Measurements from ENCODE around the gene MAP2K3. TPM values are rescaled to one million over a fixed set of nuclear protein-coding genes. Genes with fewer than 3 reads are reported as not detected.
A peak's percentile ranks its signal among the peaks of the same experiment; 100 is the strongest.

MAP2K3 gene
- total RNA-seq, 1 donor from 2014 or later: 36.2 TPM

DNA sequence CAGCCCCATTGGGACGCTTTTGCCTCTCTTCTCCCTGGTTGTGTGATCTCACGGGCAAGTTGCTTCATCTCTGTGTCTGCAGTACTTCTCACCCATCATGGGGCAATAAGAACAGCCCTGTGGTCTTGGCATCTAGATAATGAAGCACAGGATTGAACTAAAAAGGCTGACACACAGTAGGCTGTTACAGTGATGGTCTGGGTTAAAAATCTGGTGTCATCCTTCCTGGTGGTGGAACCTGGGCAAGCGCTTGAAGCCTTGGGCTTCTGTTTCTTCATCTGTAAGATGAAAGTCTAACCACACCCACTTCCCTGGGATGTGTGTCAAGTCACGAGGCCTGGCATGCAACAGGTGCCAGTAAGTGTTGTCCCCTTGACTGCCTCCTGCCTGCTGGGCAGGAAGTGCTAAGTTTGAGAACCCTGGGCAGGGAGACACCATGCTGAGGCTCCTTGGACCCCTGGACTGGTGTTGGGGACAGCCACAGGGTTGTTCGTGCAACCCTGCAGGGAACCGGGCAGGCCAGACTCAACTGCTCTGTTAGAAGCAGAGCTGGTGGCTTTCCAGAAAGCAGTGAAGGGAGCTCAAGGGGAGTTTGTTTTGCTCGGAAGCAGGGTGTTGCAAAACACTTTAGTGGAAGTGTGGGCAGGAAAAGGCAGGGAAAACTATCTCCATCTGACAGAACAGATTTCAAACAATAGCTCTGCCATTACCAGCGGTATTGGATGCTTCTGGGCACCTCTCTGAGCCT, 5.9 kb upstream of the MAP2K3 start:
- Mint-ChIP-seq H3K4me3 (ENCODE audit: unreplicated experiment) (no peak overlapping the region), H3K4me1 (ENCODE audit: unreplicated experiment) (peaks cover 38% of the 10 kb centered on the region), H3K27me3 (ENCODE audit: unreplicated experiment) (no peaks in the 10 kb centered on the region), H3K9me3 (ENCODE audit: unreplicated experiment) (no peaks in the 10 kb centered on the region), H3K27ac (ENCODE audit: unreplicated experiment) (no peak overlapping the region), H3K36me3 (ENCODE audit: unreplicated experiment) (no peaks in the 10 kb centered on the region)
- DNase-seq (ENCODE audit: extremely low spot score, unreplicated experiment): no peak
- TF ChIP-seq, protein P1, sequence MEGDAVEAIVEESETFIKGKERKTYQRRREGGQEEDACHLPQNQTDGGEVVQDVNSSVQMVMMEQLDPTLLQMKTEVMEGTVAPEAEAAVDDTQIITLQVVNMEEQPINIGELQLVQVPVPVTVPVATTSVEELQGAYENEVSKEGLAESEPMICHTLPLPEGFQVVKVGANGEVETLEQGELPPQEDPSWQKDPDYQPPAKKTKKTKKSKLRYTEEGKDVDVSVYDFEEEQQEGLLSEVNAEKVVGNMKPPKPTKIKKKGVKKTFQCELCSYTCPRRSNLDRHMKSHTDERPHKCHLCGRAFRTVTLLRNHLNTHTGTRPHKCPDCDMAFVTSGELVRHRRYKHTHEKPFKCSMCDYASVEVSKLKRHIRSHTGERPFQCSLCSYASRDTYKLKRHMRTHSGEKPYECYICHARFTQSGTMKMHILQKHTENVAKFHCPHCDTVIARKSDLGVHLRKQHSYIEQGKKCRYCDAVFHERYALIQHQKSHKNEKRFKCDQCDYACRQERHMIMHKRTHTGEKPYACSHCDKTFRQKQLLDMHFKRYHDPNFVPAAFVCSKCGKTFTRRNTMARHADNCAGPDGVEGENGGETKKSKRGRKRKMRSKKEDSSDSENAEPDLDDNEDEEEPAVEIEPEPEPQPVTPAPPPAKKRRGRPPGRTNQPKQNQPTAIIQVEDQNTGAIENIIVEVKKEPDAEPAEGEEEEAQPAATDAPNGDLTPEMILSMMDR (IDR thresholded peaks at IDR 0.05): no peak

DNA sequence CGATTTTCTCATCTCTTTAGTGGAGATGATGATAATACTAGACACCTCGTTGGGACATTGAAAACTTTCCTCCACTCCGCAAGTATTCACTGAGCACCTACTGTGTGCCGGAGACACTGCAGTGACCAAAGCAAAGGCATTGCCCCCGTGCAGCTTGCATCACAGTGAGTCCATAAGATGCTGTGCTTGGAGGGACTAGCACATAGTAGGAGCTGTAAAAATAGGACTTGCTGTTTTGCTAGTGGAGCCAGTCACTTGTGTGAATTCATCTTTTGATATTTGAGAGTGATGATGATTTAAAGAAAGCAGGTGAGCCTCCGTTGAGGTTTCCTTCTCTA, 5.3 kb upstream of the MAP2K3 start:
- no peaks in the 10 kb centered on the region for H3K36me3 Mint-ChIP-seq (ENCODE audit: unreplicated experiment)
- H3K27me3 Mint-ChIP-seq (ENCODE audit: unreplicated experiment): no peaks in the 10 kb centered on the region
- H3K27ac Mint-ChIP-seq (ENCODE audit: unreplicated experiment): no peak overlapping the region
- no peak for DNase-seq (ENCODE audit: extremely low spot score, unreplicated experiment)
- no peaks in the 10 kb centered on the region for H3K9me3 Mint-ChIP-seq (ENCODE audit: unreplicated experiment)
- TF ChIP-seq, protein P1 (IDR thresholded peaks at IDR 0.05): no peak
- H3K4me3 Mint-ChIP-seq (ENCODE audit: unreplicated experiment): no peak overlapping the region
- peaks cover 37% of the 10 kb centered on the region for H3K4me1 Mint-ChIP-seq (ENCODE audit: unreplicated experiment)

DNA sequence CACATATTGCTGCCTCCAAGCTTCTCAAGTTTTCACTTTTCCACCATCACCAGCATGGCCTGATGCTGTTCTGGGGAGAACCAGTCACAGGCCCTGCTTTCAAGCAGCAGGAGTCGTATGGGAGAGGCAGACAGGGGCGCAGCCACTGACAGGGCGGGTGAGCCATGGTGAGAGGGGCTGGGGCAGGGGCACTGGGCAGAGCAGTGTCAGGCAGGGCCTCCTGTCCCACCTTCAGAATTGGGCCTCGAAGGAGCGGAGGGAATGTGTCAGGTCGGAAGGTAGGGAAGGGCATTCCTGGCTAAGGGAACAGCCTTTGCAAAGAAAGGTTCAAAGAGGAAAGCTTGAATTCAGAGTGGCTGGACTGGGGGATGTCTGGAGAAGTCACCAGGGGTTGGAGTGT, 4.9 kb upstream of the MAP2K3 start:
- Mint-ChIP-seq H3K9me3 (ENCODE audit: unreplicated experiment) (no peaks in the 10 kb centered on the region), H3K36me3 (ENCODE audit: unreplicated experiment) (no peaks in the 10 kb centered on the region), H3K27me3 (ENCODE audit: unreplicated experiment) (no peaks in the 10 kb centered on the region), H3K4me3 (ENCODE audit: unreplicated experiment) (no peak overlapping the region), H3K27ac (ENCODE audit: unreplicated experiment) (no peak overlapping the region), H3K4me1 (ENCODE audit: unreplicated experiment) (peaks cover 33% of the 10 kb centered on the region)
- DNase-seq (ENCODE audit: extremely low spot score, unreplicated experiment): no peak
- TF ChIP-seq, protein P1 (IDR thresholded peaks at IDR 0.05): no peak

DNA sequence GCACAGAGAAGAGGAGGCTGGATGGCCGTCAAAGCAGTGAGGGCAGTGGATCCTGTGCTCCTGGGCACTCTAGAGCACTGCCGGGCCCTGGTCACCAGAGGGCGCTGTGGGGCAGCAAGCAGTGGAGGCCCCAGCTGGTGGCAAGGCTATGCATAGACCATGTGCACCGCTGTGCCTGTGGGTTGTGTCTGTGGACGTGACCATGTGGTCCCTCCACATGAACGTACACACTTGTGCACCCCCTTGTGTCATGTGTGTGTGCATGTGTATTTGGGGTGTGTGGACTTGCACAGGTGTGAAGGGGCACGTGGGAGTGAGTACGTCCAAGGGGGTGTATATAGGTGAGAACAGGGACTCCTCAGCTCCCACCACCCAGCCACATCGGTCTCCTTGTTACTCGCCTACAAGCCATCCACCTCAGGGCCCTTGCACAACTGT, 4.4 kb upstream of the MAP2K3 start:
- H3K27ac Mint-ChIP-seq (ENCODE audit: unreplicated experiment): no peak overlapping the region
- TF ChIP-seq, protein P1 (IDR thresholded peaks at IDR 0.05): peak; percentile 98
- H3K4me3 Mint-ChIP-seq (ENCODE audit: unreplicated experiment): no peak overlapping the region
- DNase-seq (ENCODE audit: extremely low spot score, unreplicated experiment): peak; percentile 96
- no peaks in the 10 kb centered on the region for H3K9me3 Mint-ChIP-seq (ENCODE audit: unreplicated experiment)
- no peaks in the 10 kb centered on the region for H3K27me3 Mint-ChIP-seq (ENCODE audit: unreplicated experiment)
- H3K4me1 Mint-ChIP-seq (ENCODE audit: unreplicated experiment): peaks cover 28% of the 10 kb centered on the region
- H3K36me3 Mint-ChIP-seq (ENCODE audit: unreplicated experiment): no peaks in the 10 kb centered on the region

DNA sequence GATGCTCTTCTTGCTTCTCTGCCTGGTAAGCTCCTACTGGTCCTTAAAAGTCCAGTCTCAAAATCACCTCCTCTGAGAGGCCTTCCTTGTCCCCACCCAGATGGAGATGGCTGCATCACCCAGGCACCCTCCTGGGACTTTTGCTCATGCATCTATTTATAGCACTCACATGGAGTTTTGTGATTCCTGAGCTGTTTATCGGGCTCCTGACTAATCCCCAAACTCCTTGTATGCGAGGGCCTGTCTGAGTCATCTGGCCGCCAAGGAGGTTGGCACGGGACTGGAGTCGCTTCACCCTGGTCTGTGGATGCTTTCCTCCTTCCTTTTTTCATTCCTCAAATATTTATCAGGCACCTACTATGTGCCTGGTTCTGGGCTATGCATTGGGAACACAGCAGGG, 2.3 kb upstream of the MAP2K3 start:
- TF ChIP-seq, protein P1 (IDR thresholded peaks at IDR 0.05): no peak
- H3K27me3 Mint-ChIP-seq (ENCODE audit: unreplicated experiment): no peaks in the 10 kb centered on the region
- peak overlapping the region; percentile 60 for H3K4me3 Mint-ChIP-seq (ENCODE audit: unreplicated experiment)
- peaks cover 39% of the 10 kb centered on the region for H3K4me1 Mint-ChIP-seq (ENCODE audit: unreplicated experiment)
- peak overlapping the region; percentile 95 for H3K27ac Mint-ChIP-seq (ENCODE audit: unreplicated experiment)
- H3K36me3 Mint-ChIP-seq (ENCODE audit: unreplicated experiment): no peaks in the 10 kb centered on the region
- H3K9me3 Mint-ChIP-seq (ENCODE audit: unreplicated experiment): no peaks in the 10 kb centered on the region
- DNase-seq (ENCODE audit: extremely low spot score, unreplicated experiment): peak; percentile 86

Data from osteocyte (in vitro differentiated cells).